Neutrophil (primary cell): ENCODE results near the gene GPHA2.
A peak's percentile ranks its signal among the peaks of the same experiment; 100 is the strongest.

ENCODE experiments used
- H3K27ac ChIP-seq: fragments of 200-600 bp; sonication (generic); 2 replicates; pipeline ENCODE4 v1.5.1; 2016; ENCODE audit warnings: mild to moderate bottlenecking, moderate library complexity
- H3K27me3 ChIP-seq: fragments of 200-600 bp; sonication (generic); 2 replicates; pipeline ENCODE4 v1.6.0; 2016; ENCODE audit warnings: mild to moderate bottlenecking
- H3K36me3 ChIP-seq: fragments of 200-600 bp; sonication (generic); 2 replicates; pipeline ENCODE4 v1.5.1; 2017
- H3K4me1 ChIP-seq, 2 experiments: fragments of 200-600 bp in 1 of 2; sonication (generic) in 1 of 2; 1 replicate in 1 of 2; 2 replicates in 1 of 2; pipeline versions ENCODE4 v1.5.1 to v1.6.1; 2013 to 2016; ENCODE audit warnings: low read depth in 1 of 2, low read length in 1 of 2, mild to moderate bottlenecking in 1 of 2, moderate library complexity in 1 of 2; ENCODE audit not compliant: control insufficient read depth in 1 of 2, insufficient read depth in 1 of 2
- H3K4me3 ChIP-seq, 2 experiments: fragments of 200-600 bp in 1 of 2; sonication (generic) in 1 of 2; 1 replicate in 1 of 2; 2 replicates in 1 of 2; pipeline ENCODE4 v1.5.1; 2013 to 2016; ENCODE audit warnings: low read depth in 1 of 2, low read length in 1 of 2, mild to moderate bottlenecking in 1 of 2, moderate library complexity in 1 of 2
- H3K9me3 ChIP-seq: fragments of 200-600 bp; sonication (generic); 2 replicates; pipeline ENCODE4 v1.5.1; 2016
- CTCF ChIP-seq: fragments of 200-600 bp; sonication (generic); IDR thresholded peaks from 2 replicates; pipeline ENCODE4 v1.5.1; 2016; ENCODE audit warnings: antibody characterized with exemption

GPHA2 gene

GRCh38 chr11:64897381-64898075 lies 38.2 kb downstream of the GPHA2 start:
- no peak for TF ChIP-seq CTCF
- no peak overlapping the region for H3K4me3 ChIP-seq
- no peaks in the 10 kb centered on the region for H3K9me3 ChIP-seq

GRCh38 chr11:64896448-64897022 lies 39.2 kb downstream of the GPHA2 start:
- no peaks in the 10 kb centered on the region for H3K9me3 ChIP-seq
- H3K4me1 ChIP-seq = peaks cover 23 to 24% of the 10 kb centered on the region in 2 experiments
- no peak overlapping the region for H3K27ac ChIP-seq
- no peak for TF ChIP-seq CTCF
- no peaks in the 10 kb centered on the region for H3K27me3 ChIP-seq
- no peak overlapping the region for H3K4me3 ChIP-seq
- H3K36me3 ChIP-seq = peaks cover 80% of the 10 kb centered on the region

More at GRCh38 chr11:64897381-64898075, 38.2 kb downstream of the GPHA2 start:
- H3K36me3 ChIP-seq = peaks cover 90% of the 10 kb centered on the region
- peaks cover 20% of the 10 kb centered on the region in 2 experiments for H3K4me1 ChIP-seq
- H3K27ac ChIP-seq = no peak overlapping the region
- H3K27me3 ChIP-seq = no peaks in the 10 kb centered on the region

- Histone ChIP-seq H3K27ac (no peak overlapping the region), H3K4me3 (no peak overlapping the region), H3K9me3 (no peaks in the 10 kb centered on the region), H3K4me1 (peaks cover 23 to 24% of the 10 kb centered on the region in 2 experiments), H3K27me3 (no peaks in the 10 kb centered on the region), H3K36me3 (peaks cover 64% of the 10 kb centered on the region)
- TF ChIP-seq CTCF = no peak
Measured at GRCh38 chr11:64894812-64895452, 40.8 kb downstream of the GPHA2 start.

GRCh38 chr11:64894070-64894811 lies 41.5 kb downstream of the GPHA2 start:
- no peaks in the 10 kb centered on the region for H3K27me3 ChIP-seq
- H3K36me3 ChIP-seq = peaks cover 57% of the 10 kb centered on the region
- no peaks in the 10 kb centered on the region for H3K9me3 ChIP-seq
- peak; percentile 86 for TF ChIP-seq CTCF
- H3K27ac ChIP-seq = peak overlapping the region; percentile 38
- H3K4me3 ChIP-seq = no peak overlapping the region
- H3K4me1 ChIP-seq = peaks cover 24 to 27% of the 10 kb centered on the region in 2 experiments

- no peak for TF ChIP-seq CTCF
Measured at GRCh38 chr11:64893194-64894069, 42.3 kb downstream of the GPHA2 start.

More at GRCh38 chr11:64893194-64894069, 42.3 kb downstream of the GPHA2 start:
- Histone ChIP-seq H3K27ac (peak overlapping the region; percentile 38), H3K27me3 (no peaks in the 10 kb centered on the region), H3K4me1 (peaks cover 32 to 35% of the 10 kb centered on the region in 2 experiments), H3K4me3 (no peak overlapping the region), H3K36me3 (peaks cover 49% of the 10 kb centered on the region), H3K9me3 (no peaks in the 10 kb centered on the region)
